Left lung (tissue), 10 donors: ENCODE results near the gene FBXW12. TPM values are rescaled to one million over a fixed set of nuclear protein-coding genes. Genes with fewer than 3 reads are reported as not detected.

ENCODE experiments used
- ATAC-seq: fragments of 200-7000 bp; cut with Tn5 transposase; one replicate; pipeline ENCODE4 v1.9.1; 2020; ENCODE audit warnings: moderate library complexity
- DNase-seq, 4 donors: peaks; one replicate each; pipeline ENCODE4 v3.0.0-alpha.2; 2013 to 2020
- H3K27ac ChIP-seq, 2 donors: fragments of 200-600 bp; sonication (generic) in 1 of 2; one replicate each; pipeline versions ENCODE4 v1.5.0 to v1.8.0; 2020 to 2021
- H3K27me3 ChIP-seq, 2 donors: fragments of 200-600 bp; sonication (generic) in 1 of 2; one replicate each; pipeline versions ENCODE4 v1.5.0 to v1.8.0; 2020 to 2021
- H3K36me3 ChIP-seq, 2 donors: fragments of 200-600 bp; sonication (generic) in 1 of 2; one replicate each; pipeline versions ENCODE4 v1.5.0 to v1.8.0; 2020 to 2021
- H3K4me1 ChIP-seq, 2 donors: fragments of 200-600 bp; one replicate each; pipeline ENCODE4 v1.8.0; 2021
- H3K4me3 ChIP-seq, 2 donors: fragments of 200-600 bp; sonication (generic) in 1 of 2; one replicate each; pipeline versions ENCODE4 v1.5.0 to v1.8.0; 2020 to 2021; ENCODE audit warnings: mild to moderate bottlenecking in 1 of 2
- H3K9me3 ChIP-seq, 2 donors: fragments of 200-600 bp; sonication (generic) in 1 of 2; one replicate each; pipeline versions ENCODE4 v1.5.0 to v1.8.0; 2020 to 2021
- intact Hi-C, 2 donors: fragments of 100-400 bp; cut with DNase I; formaldehyde crosslinking; loops; one replicate each; pipeline versions ENCODE4 v1.11.2 to v1.14.2; 2022
- polyA plus RNA-seq, 6 donors: library from polyadenylated mRNA; unstranded; fragments of 120-200 nt; gene quantifications; one replicate each; pipeline ENCODE4 v1.2.1, GENCODE V29; 2013; ENCODE audit not compliant: insufficient read length in 6 of 6
- total RNA-seq, 2 donors: library from RNA; stranded (reverse); fragmentation: NEBNext Ultra II Directional; extraction: Animal tissue kit (Norgen Biotek cat#: 25700); gene quantifications; one replicate each; pipeline ENCODE4 v1.2.1, GENCODE V29; 2021
- TF ChIP-seq, protein P1 (sequence below), 2 donors: fragments of 200-600 bp; sonication (generic) in 1 of 2; IDR thresholded peaks; one replicate each; pipeline versions ENCODE4 v1.5.0 to v1.8.0; 2021; ENCODE audit warnings: antibody characterized with exemption in 2 of 2
- donor health status: DM: no; HTN: yes; CAD: no.
- donor health status: DM: no; HTN: no; CAD: no.

The FBXW12 gene
- total and polyA plus RNA-seq, 8 donors = 0.24 to 0.44 (median 0.37) TPM; not detected in 2

DNA sequence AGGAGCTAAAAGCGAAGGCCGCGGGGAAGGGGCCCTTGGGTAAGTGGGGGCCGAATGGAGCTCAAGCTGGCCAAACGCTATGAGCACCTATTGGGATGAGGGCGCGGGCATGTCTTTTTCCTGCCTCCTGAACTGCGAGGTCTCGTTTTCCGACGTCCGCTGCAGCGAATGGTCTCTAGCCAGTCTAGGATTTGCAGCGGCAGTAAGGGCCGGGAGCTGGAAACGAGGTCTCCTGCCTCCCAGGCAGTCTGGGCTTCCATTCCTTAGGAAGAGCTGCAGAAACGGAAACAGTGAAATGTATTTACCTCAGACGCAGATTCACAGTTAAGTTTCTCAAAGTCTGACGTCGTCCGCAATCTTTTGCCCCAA is 68.6 kb downstream of the FBXW12 start:
- Histone ChIP-seq H3K27me3 (no peaks in the 10 kb centered on the region), H3K4me3 (peak overlapping the region; percentile 75 to 94), H3K4me1 (peaks cover 14 to 39% of the 10 kb centered on the region in 2 donors), H3K36me3 (peaks cover 0 to 38% of the 10 kb centered on the region in 2 donors), H3K27ac (peak overlapping the region; percentile 92 to 96), H3K9me3 (no peaks in the 10 kb centered on the region)
- TF ChIP-seq, protein P1, sequence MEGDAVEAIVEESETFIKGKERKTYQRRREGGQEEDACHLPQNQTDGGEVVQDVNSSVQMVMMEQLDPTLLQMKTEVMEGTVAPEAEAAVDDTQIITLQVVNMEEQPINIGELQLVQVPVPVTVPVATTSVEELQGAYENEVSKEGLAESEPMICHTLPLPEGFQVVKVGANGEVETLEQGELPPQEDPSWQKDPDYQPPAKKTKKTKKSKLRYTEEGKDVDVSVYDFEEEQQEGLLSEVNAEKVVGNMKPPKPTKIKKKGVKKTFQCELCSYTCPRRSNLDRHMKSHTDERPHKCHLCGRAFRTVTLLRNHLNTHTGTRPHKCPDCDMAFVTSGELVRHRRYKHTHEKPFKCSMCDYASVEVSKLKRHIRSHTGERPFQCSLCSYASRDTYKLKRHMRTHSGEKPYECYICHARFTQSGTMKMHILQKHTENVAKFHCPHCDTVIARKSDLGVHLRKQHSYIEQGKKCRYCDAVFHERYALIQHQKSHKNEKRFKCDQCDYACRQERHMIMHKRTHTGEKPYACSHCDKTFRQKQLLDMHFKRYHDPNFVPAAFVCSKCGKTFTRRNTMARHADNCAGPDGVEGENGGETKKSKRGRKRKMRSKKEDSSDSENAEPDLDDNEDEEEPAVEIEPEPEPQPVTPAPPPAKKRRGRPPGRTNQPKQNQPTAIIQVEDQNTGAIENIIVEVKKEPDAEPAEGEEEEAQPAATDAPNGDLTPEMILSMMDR (IDR thresholded peaks at IDR 0.05) = no peak
- ATAC-seq = peak; percentile 15
- intact Hi-C loops = no loop called here
- DNase-seq = no peak

DNA sequence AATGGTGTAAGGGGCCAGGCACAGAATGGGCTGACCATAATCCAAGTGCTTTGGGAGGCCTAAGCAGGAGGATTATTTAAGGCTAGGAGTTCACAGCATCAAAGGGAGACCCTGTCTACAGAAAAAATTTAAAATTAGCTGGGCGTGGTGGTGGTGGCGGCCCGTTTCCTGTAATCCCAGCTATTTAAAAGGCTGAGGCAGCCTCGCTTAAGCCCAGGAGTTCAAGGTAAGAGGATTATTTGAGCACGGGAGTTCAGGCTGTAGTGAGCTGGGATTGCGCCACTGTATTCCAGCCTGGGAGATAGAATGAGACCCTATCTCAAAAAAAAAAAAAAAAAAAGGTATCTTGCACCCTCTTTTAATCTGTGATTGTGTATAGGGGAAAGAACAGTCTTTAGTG is 69.9 kb downstream of the FBXW12 start:
- no peak overlapping the region for H3K27ac ChIP-seq
- peaks cover 0 to 38% of the 10 kb centered on the region in 2 donors for H3K36me3 ChIP-seq
- TF ChIP-seq, protein P1 (IDR thresholded peaks at IDR 0.05) = no peak
- intact Hi-C loops = no loop called here
- no peak for DNase-seq
- ATAC-seq = no peak
- H3K4me1 ChIP-seq = peaks cover 19 to 37% of the 10 kb centered on the region in 2 donors
- no peaks in the 10 kb centered on the region for H3K27me3 ChIP-seq
- no peaks in the 10 kb centered on the region for H3K9me3 ChIP-seq
- H3K4me3 ChIP-seq = peak overlapping the region in 1 of 2 donors; percentile 75

Other genes with a start within 250 kb of the FBXW12 start
- gene CDC25A, start 183.8 kb upstream of the FBXW12 start, total RNA-seq = 1 to 10 TPM; 2.8 to 4.7 TPM
- 1 to 10 TPM; 6.4 to 8.9 (median 7.0) TPM for gene CDC25A, start 183.8 kb upstream of the FBXW12 start, polyA plus RNA-seq
- gene CAMP, start 148.7 kb upstream of the FBXW12 start, total RNA-seq = 1 to 10 TPM in 1 of 2 donors, under 1 TPM in 1; 0.93 to 1.4 TPM
- 1 to 10 TPM in 5 of 6 donors, under 1 TPM in 1; 0.97 to 3.1 (median 1.3) TPM for gene CAMP, start 148.7 kb upstream of the FBXW12 start, polyA plus RNA-seq
- gene ZNF589, start 131.1 kb upstream of the FBXW12 start, total RNA-seq = 10 to 100 TPM in 1 of 2 donors, 1 to 10 TPM in 1; 9.0 to 17.5 TPM
- 10 to 100 TPM; 16.0 to 19.6 (median 18.3) TPM for gene ZNF589, start 131.1 kb upstream of the FBXW12 start, polyA plus RNA-seq
- gene NME6, start 70.9 kb upstream of the FBXW12 start, total RNA-seq = 10 to 100 TPM; 26.5 to 29.0 TPM
- 10 to 100 TPM; 27.0 to 30.9 (median 29.5) TPM for gene NME6, start 70.9 kb upstream of the FBXW12 start, polyA plus RNA-seq
- gene SPINK8, start 38.6 kb upstream of the FBXW12 start, total RNA-seq = not detected
- not detected for gene SPINK8, start 38.6 kb upstream of the FBXW12 start, polyA plus RNA-seq
- 100 to 1,000 TPM in 1 of 2 donors, 10 to 100 TPM in 1; 65.0 to 128 TPM for gene PLXNB1, start 57.9 kb downstream of the FBXW12 start, total RNA-seq
- gene PLXNB1, start 57.9 kb downstream of the FBXW12 start, polyA plus RNA-seq = 100 to 1,000 TPM in 4 of 6 donors, 10 to 100 TPM in 2; 89.0 to 161 (median 109) TPM
- gene CCDC51, start 67.9 kb downstream of the FBXW12 start, total RNA-seq = 10 to 100 TPM; 13.4 to 14.7 TPM
- gene CCDC51, start 67.9 kb downstream of the FBXW12 start, polyA plus RNA-seq = 10 to 100 TPM; 13.5 to 16.2 (median 15.1) TPM
- gene TMA7, start 68.0 kb downstream of the FBXW12 start, total RNA-seq = 100 to 1,000 TPM; 174 to 211 TPM
- gene TMA7, start 68.0 kb downstream of the FBXW12 start, polyA plus RNA-seq = 100 to 1,000 TPM; 214 to 288 (median 258) TPM
- 1 to 10 TPM; 7.4 to 9.9 TPM for gene ATRIP, start 74.5 kb downstream of the FBXW12 start, total RNA-seq
- 10 to 100 TPM; 10.4 to 14.4 (median 12.6) TPM for gene ATRIP, start 74.5 kb downstream of the FBXW12 start, polyA plus RNA-seq
- 100 to 1,000 TPM; 179 to 206 TPM for gene SHISA5, start 132.0 kb downstream of the FBXW12 start, total RNA-seq
- 100 to 1,000 TPM in 4 of 6 donors, 10 to 100 TPM in 2; 99.2 to 117 (median 112) TPM for gene SHISA5, start 132.0 kb downstream of the FBXW12 start, polyA plus RNA-seq
- 10 to 100 TPM in 1 of 2 donors, 1 to 10 TPM in 1; 7.8 to 16.1 TPM for gene PFKFB4, start 184.6 kb downstream of the FBXW12 start, total RNA-seq
- 10 to 100 TPM in 2 of 6 donors, 1 to 10 TPM in 4; 6.5 to 18.8 (median 7.6) TPM for gene PFKFB4, start 184.6 kb downstream of the FBXW12 start, polyA plus RNA-seq
- under 1 TPM in 1 of 2 donors, not detected in 1; 0.37 TPM for gene UCN2, start 191.6 kb downstream of the FBXW12 start, total RNA-seq
- under 1 TPM in 5 of 6 donors, not detected in 1; 0.11 to 0.24 (median 0.18) TPM for gene UCN2, start 191.6 kb downstream of the FBXW12 start, polyA plus RNA-seq
- 1 to 10 TPM; 7.2 to 9.2 TPM for gene COL7A1, start 223.1 kb downstream of the FBXW12 start, total RNA-seq
- gene COL7A1, start 223.1 kb downstream of the FBXW12 start, polyA plus RNA-seq = 10 to 100 TPM in 2 of 6 donors, 1 to 10 TPM in 4; 8.5 to 13.2 (median 9.6) TPM
- gene UQCRC1, start 237.4 kb downstream of the FBXW12 start, total RNA-seq = 100 to 1,000 TPM; 148 to 203 TPM
- 100 to 1,000 TPM; 153 to 174 (median 166) TPM for gene UQCRC1, start 237.4 kb downstream of the FBXW12 start, polyA plus RNA-seq
- gene TMEM89, start 249.6 kb downstream of the FBXW12 start, total RNA-seq = not detected
- gene TMEM89, start 249.6 kb downstream of the FBXW12 start, polyA plus RNA-seq = not detected